HG02759 (cell line): Measurements from ENCODE around the gene RASA4B.
"Not testable (repeated sequence)": the region's sequence is repeated elsewhere in the genome, so short reads cannot be mapped to it uniquely, and the experiment has no call there.

ENCODE experiments used
- ATAC-seq: cut with Tn5 transposase; IDR thresholded peaks from one replicate; pipeline ENCODE4 v1.9.1; 2021; ENCODE audit warnings: mild to moderate bottlenecking, moderate library complexity; ENCODE audit not compliant: unreplicated experiment

The RASA4B gene

DNA sequence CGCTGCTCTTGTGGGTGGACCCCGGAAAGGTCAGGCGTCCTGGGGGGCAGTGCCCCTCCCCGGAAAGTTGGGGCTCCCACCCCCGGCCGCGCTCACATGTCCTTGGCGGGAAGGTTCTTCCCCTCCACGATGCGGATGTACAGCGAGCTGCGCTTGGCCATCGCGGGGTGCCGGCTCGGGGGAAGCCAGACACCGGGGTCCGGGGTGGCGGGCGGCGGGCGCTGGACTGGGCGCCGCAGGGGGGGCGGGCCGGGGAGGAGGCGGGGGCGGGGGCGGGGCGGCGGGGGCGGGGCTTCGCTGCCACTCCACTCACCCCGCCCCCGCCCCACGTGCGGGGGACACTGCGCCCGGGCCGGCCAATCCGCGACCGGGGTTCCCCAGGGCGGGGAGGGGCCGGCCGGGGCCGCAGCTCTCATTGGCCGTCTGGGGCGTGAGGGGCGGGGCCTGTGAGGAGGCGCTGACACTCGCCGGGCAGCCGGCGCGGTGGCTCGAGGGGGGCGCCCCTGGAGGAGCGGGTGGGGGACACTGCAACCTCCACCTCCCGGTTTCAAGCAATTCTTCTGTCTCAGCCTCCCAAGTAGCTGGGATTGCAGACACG, at the start of gene RASA4B:
Gene RASA4B, minus strand, starts transcription at position 228 of the 598 bp plus-strand sequence. Its CDS starts 67 bp downstream, at position 161.
- peak; percentile 81 for ATAC-seq

DNA sequence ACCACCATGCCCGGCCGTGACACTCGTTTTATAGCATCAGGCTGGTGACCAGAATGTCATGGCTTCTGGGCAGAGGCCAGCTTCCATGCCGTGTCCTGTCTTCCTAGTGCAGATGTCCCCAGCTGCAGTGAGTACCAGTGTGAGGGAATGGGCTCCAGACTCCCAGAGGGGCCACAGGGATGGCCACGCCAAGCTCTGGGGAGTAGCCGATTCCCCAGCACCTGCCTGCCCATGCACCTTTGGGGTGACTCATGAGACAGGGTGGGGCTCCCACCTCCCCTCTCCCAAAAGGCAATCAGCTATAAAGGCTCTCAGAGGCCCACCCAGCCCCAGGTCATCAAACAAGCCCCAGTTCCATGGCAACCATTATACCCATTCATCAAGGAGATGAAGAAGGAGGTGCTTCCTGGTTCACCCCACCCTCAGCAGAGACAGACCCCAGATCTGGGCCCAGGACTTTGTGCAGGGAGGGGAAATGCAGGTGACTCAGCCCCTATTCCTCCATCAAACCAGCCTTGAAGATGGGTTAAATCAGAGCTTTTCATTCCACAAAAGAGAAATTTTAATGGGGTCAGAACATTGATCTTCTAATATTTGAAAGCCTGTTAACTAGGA, 33.3 kb upstream of the RASA4B start, which contains the start of gene SPDYE2:
Gene SPDYE2, plus strand, starts transcription at position 419 of the 615 bp plus-strand sequence. CDS start 2,030 bp downstream, outside the sequence.
- not testable (repeated sequence) for ATAC-seq

- ATAC-seq = peak; percentile 80
These were observed 28.8 kb upstream of the RASA4B start for GRCh38 chr7:102546353-102546752.

DNA sequence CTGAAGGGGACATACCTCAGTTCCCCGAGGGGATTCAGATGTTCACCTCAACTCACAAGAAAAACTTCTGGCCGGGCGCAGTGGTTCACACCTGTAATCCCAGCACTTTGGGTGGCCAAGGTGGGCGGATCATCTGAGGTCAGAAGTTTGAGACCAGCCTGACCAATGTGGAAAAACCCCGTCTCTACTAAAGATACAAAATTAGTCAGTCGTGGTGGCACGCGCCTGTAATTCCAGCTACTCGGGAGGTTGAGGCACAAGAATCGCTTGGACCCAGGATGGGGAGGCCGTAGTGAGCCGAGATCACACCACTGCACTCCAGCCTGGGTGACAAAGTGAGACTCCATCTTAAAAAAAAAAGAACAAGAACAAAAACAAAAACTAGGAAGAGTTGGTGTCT, 27.7 kb upstream of the RASA4B start:
- not testable (repeated sequence) for ATAC-seq

- ATAC-seq = not testable (repeated sequence)
These were observed 26.8 kb upstream of the RASA4B start for GRCh38 chr7:102544372-102544771.

- not testable (repeated sequence) for ATAC-seq
These were observed 26.0 kb upstream of the RASA4B start, which contains the start of gene UPK3BL2 for GRCh38 chr7:102543596-102543995. TSS of gene UPK3BL2 (minus strand) at chr7:102543696. CDS start at chr7:102543636, 60 bp downstream.

DNA sequence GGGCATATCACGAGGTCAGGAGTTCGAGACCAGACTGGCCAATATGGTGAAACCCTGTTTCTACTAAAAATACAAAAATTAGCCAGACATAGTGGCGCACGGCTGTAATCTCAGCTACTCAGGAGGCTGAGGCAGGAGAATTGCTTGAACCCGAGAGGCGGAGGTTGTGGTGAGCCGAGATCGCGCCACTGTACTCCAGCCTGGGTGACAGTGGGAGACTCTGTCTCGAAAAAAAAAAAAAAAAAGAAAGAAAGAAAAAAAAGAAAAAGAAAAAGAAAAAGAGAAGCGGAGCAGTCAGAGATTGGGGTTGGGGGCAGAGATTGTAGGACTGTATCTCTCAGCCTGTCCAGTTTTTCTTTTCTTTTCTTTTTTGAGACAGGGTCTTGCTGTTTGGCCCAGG, 25.2 kb upstream of the RASA4B start:
- not testable (repeated sequence) for ATAC-seq

DNA sequence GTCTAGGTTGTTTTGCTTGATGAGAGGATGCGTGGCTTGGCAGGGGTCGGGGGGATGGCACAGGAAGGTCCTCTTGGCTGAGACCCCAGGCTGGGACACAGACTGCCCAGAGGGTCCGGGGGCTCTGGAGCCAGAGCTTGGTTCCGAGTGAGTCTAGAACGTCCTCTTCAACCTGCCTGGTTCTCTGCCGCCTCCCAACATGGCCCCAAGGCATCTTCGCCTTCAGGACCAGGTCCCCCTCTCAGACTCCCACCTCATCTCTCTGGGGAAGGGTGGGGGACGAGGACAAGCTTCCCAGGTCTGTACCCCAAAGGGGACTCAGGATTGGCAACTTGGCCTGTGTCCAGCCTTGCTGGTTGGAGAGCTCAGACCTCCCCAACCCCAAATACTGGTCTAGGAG, 24.5 kb upstream of the RASA4B start:
- not testable (repeated sequence) for ATAC-seq

- ATAC-seq = not testable (repeated sequence)
These were observed 23.0 kb upstream of the RASA4B start for GRCh38 chr7:102540604-102541003.

DNA sequence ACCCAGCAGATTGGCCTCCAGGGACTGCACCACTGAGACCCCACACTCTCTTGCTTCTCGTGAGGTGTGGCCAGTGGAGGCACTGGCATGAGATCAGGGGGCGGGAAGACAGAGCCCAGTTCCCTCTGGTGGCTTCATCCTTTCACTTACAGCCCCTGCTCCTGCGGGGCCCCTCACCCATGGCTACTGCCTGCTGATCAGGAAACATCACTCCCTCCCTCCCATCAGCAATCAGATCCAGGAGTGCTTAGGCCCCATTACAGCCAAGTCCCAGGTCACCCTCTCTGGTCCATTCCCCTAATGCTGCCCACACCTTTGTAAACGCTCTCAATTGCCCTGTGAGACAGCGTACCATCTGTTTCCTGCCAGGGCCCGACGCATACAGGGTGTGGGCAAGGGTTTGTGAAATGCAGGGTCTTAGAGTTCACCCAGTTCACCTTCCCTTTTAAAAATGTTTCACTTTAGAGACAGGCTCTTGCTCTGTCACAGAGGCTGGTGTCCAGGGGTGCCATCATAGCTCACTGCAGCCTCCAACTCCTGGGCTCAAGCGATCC, 17.6 kb upstream of the RASA4B start:
- ATAC-seq = not testable (repeated sequence)

DNA sequence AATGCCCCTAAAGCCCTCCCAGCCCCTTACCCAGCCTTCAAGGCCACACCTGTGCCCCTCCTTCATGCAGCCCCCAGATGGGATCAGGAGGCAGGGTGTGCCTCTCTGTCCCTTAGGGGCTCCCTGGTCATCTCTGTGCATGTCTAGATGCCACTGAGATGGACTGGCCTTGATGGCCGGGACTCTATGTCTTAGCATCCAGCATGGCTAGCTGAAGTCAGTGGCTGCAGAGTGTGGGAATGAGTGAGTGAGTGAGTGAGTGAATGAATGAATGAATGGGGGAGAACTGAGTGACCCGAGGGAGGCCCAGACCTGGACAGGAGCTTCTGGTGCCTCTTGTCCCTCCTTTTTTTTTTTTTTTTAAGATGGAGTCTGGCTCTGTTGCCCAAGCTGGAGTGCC, 14.6 kb upstream of the RASA4B start:
- not testable (repeated sequence) for ATAC-seq

DNA sequence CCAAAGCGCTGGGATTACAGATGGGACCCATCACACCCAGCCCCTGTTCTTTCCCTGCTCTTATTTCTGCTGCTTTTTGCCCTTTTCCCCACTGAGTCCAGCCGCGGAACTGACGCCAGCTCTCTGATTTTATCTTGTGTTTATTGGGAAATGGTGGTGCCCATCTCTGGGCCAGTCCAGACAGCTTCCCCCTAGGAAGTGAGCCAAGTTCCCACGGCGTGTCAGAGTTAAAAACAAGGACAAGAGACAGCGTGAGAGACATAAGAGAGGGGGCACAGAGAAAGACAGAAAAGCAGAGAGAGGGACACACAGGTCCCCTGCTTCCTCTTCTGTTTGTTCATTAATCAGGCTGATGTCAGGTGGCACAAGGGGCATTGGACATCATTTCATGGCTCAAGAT, 14.0 kb upstream of the RASA4B start:
- ATAC-seq = not testable (repeated sequence)

- ATAC-seq = not testable (repeated sequence)
These were observed 10.5 kb upstream of the RASA4B start for GRCh38 chr7:102527822-102528793.

DNA sequence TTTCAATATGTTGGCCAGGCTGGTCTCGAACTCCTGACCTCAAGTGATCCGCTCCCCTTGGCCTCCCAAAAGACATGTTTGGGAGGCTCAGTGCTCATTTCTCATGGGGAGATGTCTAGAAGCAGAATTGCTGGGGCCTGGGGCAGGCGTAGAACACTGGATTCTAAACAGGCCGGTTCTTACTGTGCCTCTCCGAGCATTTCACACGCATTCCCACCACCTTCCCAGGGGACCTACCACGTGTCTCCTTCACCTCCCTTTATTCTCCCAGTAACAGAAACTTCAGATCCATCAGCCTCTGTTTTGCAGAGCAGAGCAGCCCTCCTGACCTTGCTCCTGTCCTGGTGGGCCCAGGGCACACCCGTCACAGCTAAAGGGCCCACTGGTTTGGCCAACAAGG, 9.6 kb upstream of the RASA4B start:
- ATAC-seq = not testable (repeated sequence)

- ATAC-seq = not testable (repeated sequence)
These were observed 7.2 kb upstream of the RASA4B start for GRCh38 chr7:102524803-102525202.

- ATAC-seq = not testable (repeated sequence)
These were observed 3.2 kb upstream of the RASA4B start for GRCh38 chr7:102520797-102521196.

DNA sequence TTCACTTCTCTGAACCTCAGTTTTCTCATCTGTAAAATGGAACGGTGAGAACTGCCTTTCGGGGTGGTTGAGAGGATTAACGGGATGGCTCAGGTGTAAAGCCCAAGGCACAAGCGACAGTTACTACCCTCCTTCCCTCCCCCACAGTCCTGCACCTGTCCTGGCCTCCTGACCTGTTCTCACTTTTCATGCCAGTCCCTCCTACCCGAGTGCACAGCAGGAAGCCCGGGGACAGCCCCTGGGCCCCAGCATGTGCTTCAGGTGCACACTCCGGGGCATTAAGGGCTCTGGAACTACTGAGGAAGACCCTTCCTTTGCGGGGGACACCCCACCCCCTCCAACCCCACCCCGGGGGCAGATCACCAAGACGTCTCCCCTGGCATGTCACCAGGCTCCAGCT, 626 bp downstream of the RASA4B start:
- not testable (repeated sequence) for ATAC-seq

DNA sequence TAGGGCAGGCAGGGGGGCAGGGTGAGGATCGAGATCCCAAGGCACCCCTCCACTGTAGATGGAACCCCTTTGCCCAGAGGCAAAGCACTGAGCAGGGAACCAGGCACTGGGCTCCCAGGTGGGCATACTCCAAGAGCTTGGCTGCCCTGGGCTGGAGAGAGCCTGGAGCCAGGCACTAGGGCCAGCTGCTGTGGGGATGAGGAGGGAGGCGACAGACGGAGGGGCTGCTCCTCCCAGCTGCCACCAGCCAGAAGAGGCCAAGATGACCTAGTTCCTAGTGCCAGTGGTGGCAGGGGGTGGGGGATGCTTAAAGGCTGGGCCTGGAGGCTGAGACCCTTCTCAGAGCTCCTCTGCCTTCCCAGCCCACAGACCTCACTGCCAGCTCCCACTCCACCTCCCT, 1.7 kb downstream of the RASA4B start:
- ATAC-seq = not testable (repeated sequence)

GRCh38 chr7:102514881-102515721, 2.5 kb downstream of the RASA4B start:
- ATAC-seq = peak; percentile 70
